Liver (tissue), 9 donors: ENCODE data around the gene KRT86. TPM values are rescaled to one million over a fixed set of nuclear protein-coding genes. Genes with fewer than 3 reads are reported as not detected.

Experiments used
- DNase-seq: peaks from one replicate; pipeline ENCODE4 v3.0.0-alpha.2; 2017; ENCODE audit warnings: low spot score
- H3K27ac ChIP-seq, 2 donors: one replicate each; pipeline ENCODE4 v1.7.0; 2013; ENCODE audit warnings: inconsistent platforms in 2 of 2, low read length in 2 of 2, control low read depth in 1 of 2, low read depth in 1 of 2, mild to moderate bottlenecking in 1 of 2
- H3K27me3 ChIP-seq, 4 donors: one replicate each; pipeline versions ENCODE4 v1.6.1 to v1.7.0; 2013; ENCODE audit warnings: low read length in 3 of 4, inconsistent platforms in 1 of 4, mild to moderate bottlenecking in 1 of 4, moderate library complexity in 1 of 4; ENCODE audit not compliant: control insufficient read depth in 4 of 4, insufficient read depth in 4 of 4
- H3K36me3 ChIP-seq, 4 donors: one replicate each; pipeline versions ENCODE4 v1.6.1 to v1.7.0; 2013; ENCODE audit warnings: low read length in 3 of 4, mild to moderate bottlenecking in 3 of 4, low read depth in 1 of 4, moderate library complexity in 1 of 4; ENCODE audit not compliant: control insufficient read depth in 4 of 4, insufficient read depth in 3 of 4
- H3K4me1 ChIP-seq, 4 donors: one replicate each; pipeline versions ENCODE4 v1.6.1 to v1.7.0; 2013; ENCODE audit warnings: low read length in 3 of 4, mild to moderate bottlenecking in 3 of 4, moderate library complexity in 1 of 4; ENCODE audit not compliant: control insufficient read depth in 4 of 4, insufficient read depth in 4 of 4
- H3K4me3 ChIP-seq, 3 donors: one replicate each; pipeline versions ENCODE4 v1.6.1 to v1.7.0; 2013; ENCODE audit warnings: low read length in 3 of 3, control low read depth in 1 of 3, low read depth in 1 of 3, mild to moderate bottlenecking in 1 of 3
- H3K9ac ChIP-seq, 2 donors: one replicate each; pipeline ENCODE4 v1.7.0; 2013; ENCODE audit warnings: low read length in 2 of 2, mild to moderate bottlenecking in 2 of 2, moderate library complexity in 2 of 2, control low read depth in 1 of 2, low read depth in 1 of 2
- H3K9me3 ChIP-seq, 4 donors: one replicate each; pipeline versions ENCODE4 v1.6.1 to v1.7.0; 2013; ENCODE audit warnings: low read length in 3 of 4; ENCODE audit not compliant: control insufficient read depth in 4 of 4
- ATF3 ChIP-seq: IDR thresholded peaks from 2 replicates; pipeline ENCODE4 v1.6.1; 2016; ENCODE audit warnings: antibody characterized with exemption
- FOXA2 ChIP-seq: IDR thresholded peaks from 2 replicates; pipeline ENCODE4 v1.6.1; 2016; ENCODE audit warnings: antibody characterized with exemption
- HNF4G ChIP-seq: IDR thresholded peaks from 2 replicates; pipeline ENCODE4 v1.6.1; 2016; ENCODE audit warnings: antibody characterized with exemption
- RAD21 ChIP-seq, 2 donors: IDR thresholded peaks; 2 replicates each; pipeline ENCODE4 v1.6.1; 2016; ENCODE audit warnings: antibody characterized with exemption in 2 of 2, mild to moderate bottlenecking in 2 of 2
- TAF1 ChIP-seq: conservative IDR thresholded peaks from 2 replicates; pipeline ENCODE4 v1.6.1; 2016; ENCODE audit warnings: antibody characterized with exemption, mild to moderate bottlenecking
- ZBTB33 ChIP-seq: IDR thresholded peaks from 2 replicates; pipeline ENCODE4 v1.6.1; 2016; ENCODE audit warnings: antibody characterized with exemption
- WGBS: extraction: QIAGEN DNeasy Blood & Tissue Kit; methylation state at CpG from one replicate; pipeline ENCODE4 v1.1.7; 2013; 5-methylcytosine and 5-hydroxymethylcytosine counted together
- polyA plus RNA-seq, 2 donors: library from polyadenylated mRNA; stranded (reverse) in 1 of 2; unstranded in 1 of 2; fragments of 200-250 nt in 1 of 2; fragments of >200 nt in 1 of 2; fragmentation: Nextera tagmentation in 1 of 2; extraction: Ambion mirVana in 1 of 2; gene quantifications; one replicate each; pipeline versions ENCODE4 v1.2.1 to v1.2.3, GENCODE V29; 2013 to 2015
- total RNA-seq, 2 donors: library from RNA; depleted of rRNA; stranded (reverse); fragments of >200 nt; gene quantifications; one replicate each; pipeline ENCODE4 v1.2.3, GENCODE V29; 2014
- TF ChIP-seq, protein P1 (sequence below): IDR thresholded peaks from 2 replicates; pipeline ENCODE4 v1.6.1; 2016; ENCODE audit warnings: antibody characterized with exemption, mild to moderate bottlenecking
- TF ChIP-seq, protein P2 (sequence below): fragments of 150-350 bp; IDR thresholded peaks from 2 replicates; pipeline ENCODE4 v1.5.1; 2017; ENCODE audit warnings: improper control_type of control experiment, low read depth, low read length; ENCODE audit not compliant: missing input control
- donor health status: healthy.
- donor health status: healthy.
- donor health status: healthy.
- donor health status: healthy.
- donor health status: healthy.

The KRT86 gene
- total and polyA plus RNA-seq, 4 donors = 0.08 TPM; not detected in 3

GRCh38 chr12:52277486-52278245 is 3.2 kb downstream of the KRT86 start:
- Histone ChIP-seq H3K27ac (no peak overlapping the region), H3K4me3 (no peak overlapping the region), H3K4me1 (peaks cover 0 to 2% (median 0%) of the 10 kb centered on the region in 4 donors), H3K9ac (no peak overlapping the region), H3K9me3 (no peaks in the 10 kb centered on the region), H3K36me3 (no peaks in the 10 kb centered on the region), H3K27me3 (peaks cover 0 to 3% (median 0%) of the 10 kb centered on the region in 4 donors)
- DNase-seq = no peak
- no peak for TF ChIP-seq ATF3
- TF ChIP-seq TAF1 = no peak
- no peak for TF ChIP-seq FOXA2
- TF ChIP-seq ZBTB33 = no peak
- TF ChIP-seq, protein P1, sequence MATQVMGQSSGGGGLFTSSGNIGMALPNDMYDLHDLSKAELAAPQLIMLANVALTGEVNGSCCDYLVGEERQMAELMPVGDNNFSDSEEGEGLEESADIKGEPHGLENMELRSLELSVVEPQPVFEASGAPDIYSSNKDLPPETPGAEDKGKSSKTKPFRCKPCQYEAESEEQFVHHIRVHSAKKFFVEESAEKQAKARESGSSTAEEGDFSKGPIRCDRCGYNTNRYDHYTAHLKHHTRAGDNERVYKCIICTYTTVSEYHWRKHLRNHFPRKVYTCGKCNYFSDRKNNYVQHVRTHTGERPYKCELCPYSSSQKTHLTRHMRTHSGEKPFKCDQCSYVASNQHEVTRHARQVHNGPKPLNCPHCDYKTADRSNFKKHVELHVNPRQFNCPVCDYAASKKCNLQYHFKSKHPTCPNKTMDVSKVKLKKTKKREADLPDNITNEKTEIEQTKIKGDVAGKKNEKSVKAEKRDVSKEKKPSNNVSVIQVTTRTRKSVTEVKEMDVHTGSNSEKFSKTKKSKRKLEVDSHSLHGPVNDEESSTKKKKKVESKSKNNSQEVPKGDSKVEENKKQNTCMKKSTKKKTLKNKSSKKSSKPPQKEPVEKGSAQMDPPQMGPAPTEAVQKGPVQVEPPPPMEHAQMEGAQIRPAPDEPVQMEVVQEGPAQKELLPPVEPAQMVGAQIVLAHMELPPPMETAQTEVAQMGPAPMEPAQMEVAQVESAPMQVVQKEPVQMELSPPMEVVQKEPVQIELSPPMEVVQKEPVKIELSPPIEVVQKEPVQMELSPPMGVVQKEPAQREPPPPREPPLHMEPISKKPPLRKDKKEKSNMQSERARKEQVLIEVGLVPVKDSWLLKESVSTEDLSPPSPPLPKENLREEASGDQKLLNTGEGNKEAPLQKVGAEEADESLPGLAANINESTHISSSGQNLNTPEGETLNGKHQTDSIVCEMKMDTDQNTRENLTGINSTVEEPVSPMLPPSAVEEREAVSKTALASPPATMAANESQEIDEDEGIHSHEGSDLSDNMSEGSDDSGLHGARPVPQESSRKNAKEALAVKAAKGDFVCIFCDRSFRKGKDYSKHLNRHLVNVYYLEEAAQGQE = no peak
- TF ChIP-seq, protein P2, sequence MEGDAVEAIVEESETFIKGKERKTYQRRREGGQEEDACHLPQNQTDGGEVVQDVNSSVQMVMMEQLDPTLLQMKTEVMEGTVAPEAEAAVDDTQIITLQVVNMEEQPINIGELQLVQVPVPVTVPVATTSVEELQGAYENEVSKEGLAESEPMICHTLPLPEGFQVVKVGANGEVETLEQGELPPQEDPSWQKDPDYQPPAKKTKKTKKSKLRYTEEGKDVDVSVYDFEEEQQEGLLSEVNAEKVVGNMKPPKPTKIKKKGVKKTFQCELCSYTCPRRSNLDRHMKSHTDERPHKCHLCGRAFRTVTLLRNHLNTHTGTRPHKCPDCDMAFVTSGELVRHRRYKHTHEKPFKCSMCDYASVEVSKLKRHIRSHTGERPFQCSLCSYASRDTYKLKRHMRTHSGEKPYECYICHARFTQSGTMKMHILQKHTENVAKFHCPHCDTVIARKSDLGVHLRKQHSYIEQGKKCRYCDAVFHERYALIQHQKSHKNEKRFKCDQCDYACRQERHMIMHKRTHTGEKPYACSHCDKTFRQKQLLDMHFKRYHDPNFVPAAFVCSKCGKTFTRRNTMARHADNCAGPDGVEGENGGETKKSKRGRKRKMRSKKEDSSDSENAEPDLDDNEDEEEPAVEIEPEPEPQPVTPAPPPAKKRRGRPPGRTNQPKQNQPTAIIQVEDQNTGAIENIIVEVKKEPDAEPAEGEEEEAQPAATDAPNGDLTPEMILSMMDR = no peak
- no peak for TF ChIP-seq HNF4G
- 88% methylated on average over 9 of the region's 9 CpGs for WGBS

- DNase-seq = peak; percentile 80
- H3K4me1 ChIP-seq = peaks cover 0 to 2% (median 0%) of the 10 kb centered on the region in 4 donors
- no peaks in the 10 kb centered on the region for H3K9me3 ChIP-seq
- 20% methylated on average over 32 of the region's 32 CpGs for WGBS
- no peaks in the 10 kb centered on the region for H3K36me3 ChIP-seq
- H3K4me3 ChIP-seq = no peak overlapping the region
- no peak overlapping the region for H3K27ac ChIP-seq
- H3K27me3 ChIP-seq = peaks cover 0 to 3% (median 0%) of the 10 kb centered on the region in 4 donors
- TF ChIP-seq RAD21 (IDR thresholded peaks at IDR 0.05) = peak; percentile 71 to 79
- TF ChIP-seq, protein P1 = no peak
- TF ChIP-seq, protein P2 = peak; percentile 92
- no peak overlapping the region for H3K9ac ChIP-seq
Observed at GRCh38 chr12:52278575-52279421, 4.4 kb downstream of the KRT86 start.
